WI38 (cell line): ENCODE measurements around the gene SORL1-AS1.

Source experiments
- H3K4me3 ChIP-seq: 2 replicates; pipeline ENCODE4 v1.5.1; 2011; ENCODE audit warnings: low read depth, mild to moderate bottlenecking, control low read depth, low read length
- TF ChIP-seq, protein P1 (sequence below): IDR thresholded peaks from 2 replicates; pipeline ENCODE4 v1.5.1; 2012; ENCODE audit warnings: low read depth, mild to moderate bottlenecking, control low read depth, low read length

Gene SORL1-AS1

DNA sequence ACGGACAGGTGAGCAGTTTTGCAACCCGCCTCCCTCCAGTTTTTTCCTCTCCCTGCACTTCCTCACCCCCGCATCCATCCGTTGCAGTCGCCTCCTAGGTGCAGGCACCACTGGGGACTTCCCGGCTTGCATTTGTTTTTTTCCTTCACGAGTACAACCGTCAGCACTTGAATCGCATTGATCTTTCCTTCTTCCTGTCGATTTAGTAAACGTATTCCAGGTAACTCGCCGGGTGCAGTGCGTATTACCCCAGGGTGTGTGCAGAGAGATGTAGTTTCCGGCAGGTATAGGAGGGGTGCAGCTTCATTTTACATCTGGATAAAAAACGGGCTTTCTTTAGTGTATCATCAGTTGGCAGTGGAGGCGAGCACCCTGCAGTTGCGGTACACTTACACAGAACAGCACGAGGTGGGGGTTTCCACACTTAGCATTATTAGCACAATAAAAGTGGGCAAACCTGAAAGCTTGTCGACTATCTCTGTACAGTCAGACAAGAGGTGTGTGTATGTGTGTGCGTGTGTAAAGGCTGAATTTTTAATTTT is at the start of gene SORL1-AS1:
Gene SORL1-AS1, minus strand, starts transcription at position 359 of the 542 bp plus-strand sequence.
- TF ChIP-seq, protein P1, sequence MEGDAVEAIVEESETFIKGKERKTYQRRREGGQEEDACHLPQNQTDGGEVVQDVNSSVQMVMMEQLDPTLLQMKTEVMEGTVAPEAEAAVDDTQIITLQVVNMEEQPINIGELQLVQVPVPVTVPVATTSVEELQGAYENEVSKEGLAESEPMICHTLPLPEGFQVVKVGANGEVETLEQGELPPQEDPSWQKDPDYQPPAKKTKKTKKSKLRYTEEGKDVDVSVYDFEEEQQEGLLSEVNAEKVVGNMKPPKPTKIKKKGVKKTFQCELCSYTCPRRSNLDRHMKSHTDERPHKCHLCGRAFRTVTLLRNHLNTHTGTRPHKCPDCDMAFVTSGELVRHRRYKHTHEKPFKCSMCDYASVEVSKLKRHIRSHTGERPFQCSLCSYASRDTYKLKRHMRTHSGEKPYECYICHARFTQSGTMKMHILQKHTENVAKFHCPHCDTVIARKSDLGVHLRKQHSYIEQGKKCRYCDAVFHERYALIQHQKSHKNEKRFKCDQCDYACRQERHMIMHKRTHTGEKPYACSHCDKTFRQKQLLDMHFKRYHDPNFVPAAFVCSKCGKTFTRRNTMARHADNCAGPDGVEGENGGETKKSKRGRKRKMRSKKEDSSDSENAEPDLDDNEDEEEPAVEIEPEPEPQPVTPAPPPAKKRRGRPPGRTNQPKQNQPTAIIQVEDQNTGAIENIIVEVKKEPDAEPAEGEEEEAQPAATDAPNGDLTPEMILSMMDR, result no peak

DNA sequence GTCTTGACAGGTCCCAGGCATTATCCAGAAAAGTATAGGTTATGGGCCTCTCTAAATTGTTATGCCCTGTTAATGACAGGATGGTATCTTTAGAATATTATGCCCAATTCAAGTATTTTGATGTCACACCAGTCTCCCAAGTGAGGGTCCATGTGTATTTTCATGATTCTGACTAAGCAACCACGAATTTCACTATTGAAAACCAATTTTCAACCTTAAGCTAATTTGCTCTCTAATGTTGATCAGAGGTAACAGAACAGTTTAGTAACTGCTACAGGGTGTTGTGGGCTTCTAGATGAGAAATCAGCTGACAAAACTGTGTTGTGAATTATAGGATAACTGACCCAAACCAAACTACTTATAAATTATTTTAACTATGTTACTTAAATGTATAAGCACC is 48.0 kb upstream of the SORL1-AS1 start:
- TF ChIP-seq, protein P1, result no peak

More for the DNA sequence above, at the start of gene SORL1-AS1:
- H3K4me3 ChIP-seq, result peak within 1 kb of the TSS; percentile 68

DNA sequence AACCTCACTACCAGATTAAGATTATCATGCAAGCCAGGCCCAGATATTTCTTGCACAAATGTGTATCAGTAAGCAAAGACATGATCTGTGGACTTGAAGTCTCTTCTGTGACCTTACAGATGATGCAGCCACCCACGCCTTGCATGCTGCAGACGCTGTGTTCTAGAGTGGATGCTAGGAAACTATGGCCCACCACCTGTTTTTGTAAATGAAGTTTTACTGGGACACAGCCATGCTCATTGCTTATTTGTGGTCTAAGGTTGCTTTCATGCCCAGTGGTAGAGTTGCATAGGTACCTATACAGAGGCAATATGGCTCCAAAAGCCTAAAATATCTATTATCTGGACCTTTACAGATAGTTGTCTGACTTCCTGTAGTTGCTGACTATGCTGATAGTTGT is 47.5 kb upstream of the SORL1-AS1 start:
- TF ChIP-seq, protein P1, result no peak
- no peak overlapping the region for H3K4me3 ChIP-seq

More for the DNA sequence above, 48.0 kb upstream of the SORL1-AS1 start:
- H3K4me3 ChIP-seq, result no peak overlapping the region

DNA sequence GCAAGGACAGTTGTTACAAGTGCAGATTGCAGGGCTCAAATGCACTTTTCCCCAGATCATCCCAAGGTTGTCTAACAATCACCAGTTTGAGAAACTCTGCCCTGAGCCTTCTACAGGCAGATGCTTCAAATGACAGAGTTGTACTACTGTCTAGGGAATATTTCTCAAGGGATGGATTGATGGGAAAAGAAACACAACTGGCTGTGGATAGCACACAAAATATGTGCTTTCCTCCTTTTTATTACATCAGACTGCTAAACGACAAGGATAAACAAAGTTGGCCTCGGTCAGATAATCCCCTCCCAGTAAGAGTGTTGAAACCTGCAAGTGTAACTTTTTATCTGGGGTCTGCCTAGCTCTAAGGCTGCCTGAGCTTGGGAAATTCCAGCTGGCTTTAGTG is 46.6 kb upstream of the SORL1-AS1 start:
- TF ChIP-seq, protein P1, result no peak
- no peak overlapping the region for H3K4me3 ChIP-seq

DNA sequence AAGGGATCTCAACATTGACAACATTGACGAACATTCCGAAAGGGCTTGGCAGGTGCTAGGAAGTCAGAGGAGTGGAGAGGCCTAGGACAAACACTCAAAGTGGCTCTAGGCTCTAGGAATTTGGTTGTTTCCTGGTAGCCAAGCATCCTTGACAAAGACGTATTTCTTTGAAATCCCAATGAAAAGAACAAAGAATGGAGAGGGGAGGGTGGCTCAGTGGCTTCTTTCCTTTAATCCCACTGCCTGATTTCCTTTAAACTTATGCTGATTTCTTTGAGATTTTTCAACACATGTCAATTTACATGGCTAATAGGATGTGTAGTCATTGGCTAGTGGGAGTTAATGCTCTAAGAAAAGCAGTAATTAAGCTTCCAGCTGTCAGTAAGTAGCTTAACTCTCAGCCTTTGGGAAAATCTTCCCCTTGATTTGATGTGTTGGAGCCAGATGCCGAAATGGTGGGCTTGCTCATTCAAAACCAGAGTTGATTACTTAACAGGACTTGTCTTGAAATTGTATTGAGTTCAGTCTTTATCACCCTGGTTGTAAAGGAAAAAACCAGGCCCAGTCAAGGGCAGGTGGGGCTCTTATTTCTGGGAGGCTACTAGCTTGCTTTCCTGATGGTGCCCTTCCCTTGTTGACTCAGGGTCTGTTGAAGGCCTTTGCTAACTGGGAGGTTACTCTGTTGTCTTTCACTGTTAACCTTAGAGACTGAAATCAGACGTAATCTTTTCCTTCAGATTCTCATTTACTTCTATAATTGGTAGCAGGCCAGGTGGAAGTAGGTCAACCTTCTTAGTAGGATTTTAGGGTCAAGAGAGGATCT is 44.6 kb upstream of the SORL1-AS1 start:
- no peak overlapping the region for H3K4me3 ChIP-seq
- TF ChIP-seq, protein P1, result no peak

DNA sequence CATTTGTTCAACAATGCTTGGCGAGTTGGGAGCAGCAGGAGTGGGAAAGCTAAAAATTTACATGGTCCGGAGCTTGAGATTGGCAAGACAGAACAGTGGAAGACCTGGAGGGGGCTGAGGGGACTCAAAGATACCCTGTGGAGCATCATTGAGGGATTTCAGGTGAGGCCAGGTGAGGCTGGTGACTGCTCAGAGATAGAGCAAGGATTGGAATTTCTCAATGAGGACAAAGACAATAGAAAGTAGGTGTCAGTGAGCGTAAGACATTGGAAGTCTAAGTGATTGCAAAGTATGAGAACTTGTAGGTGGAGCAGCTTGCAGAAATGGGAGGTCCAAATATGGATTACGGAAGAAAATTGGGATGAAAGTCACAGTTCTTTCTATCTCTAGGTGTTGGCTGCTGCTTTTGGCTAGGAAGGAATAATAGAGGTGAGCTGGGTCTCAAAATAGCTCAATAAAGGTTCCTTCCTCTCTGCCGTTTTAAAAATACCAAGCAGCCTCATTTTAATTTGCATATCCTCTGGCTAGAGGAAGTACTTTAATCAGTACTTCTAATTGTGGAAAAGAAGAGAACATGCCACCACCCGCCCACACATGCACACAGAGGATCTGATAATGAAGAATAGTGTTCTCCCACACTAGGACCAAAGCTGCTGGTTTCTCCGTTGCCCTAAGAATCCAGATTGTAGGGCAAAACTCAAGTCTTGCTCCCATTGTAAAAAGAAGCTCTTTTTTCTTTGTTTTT is 41.8 kb upstream of the SORL1-AS1 start:
- TF ChIP-seq, protein P1, result no peak
- no peak overlapping the region for H3K4me3 ChIP-seq
